Activated CD4-positive, alpha-beta memory T cell treated with anti-CD3 and anti-CD28 coated beads for 36 hours (primary cell): Measurements from ENCODE around the gene MAP2K7. TPM values are rescaled to one million over a fixed set of nuclear protein-coding genes. Genes with fewer than 3 reads are reported as not detected.

ENCODE experiments used
- CTCF ChIA-PET: fragments of 350-600 bp; sonication (Branson Sonifier 250); formaldehyde crosslinking; loops from one replicate; lab custom pipeline; 2021; ENCODE audit warnings: antibody characterized with exemption, inconsistent platforms; lab: Charles Lee
- POLR2A ChIA-PET: fragments of 350-600 bp; sonication (Branson Sonifier 250); formaldehyde crosslinking; loops from one replicate; lab custom pipeline; 2021; ENCODE audit warnings: antibody characterized with exemption; lab: Charles Lee
- DNase-seq: peaks from one replicate; pipeline ENCODE4 v3.0.0-alpha.2; 2020
- H3K27ac Mint-ChIP-seq: one replicate; pipeline ENCODE4 v1.8.0; 2021; ENCODE audit warnings: mixed read lengths
- H3K27me3 Mint-ChIP-seq: one replicate; pipeline ENCODE4 v1.8.0; 2021; ENCODE audit warnings: mixed read lengths
- H3K36me3 Mint-ChIP-seq: one replicate; pipeline ENCODE4 v1.8.0; 2021; ENCODE audit warnings: mixed read lengths
- H3K4me1 Mint-ChIP-seq: one replicate; pipeline ENCODE4 v1.8.0; 2021; ENCODE audit warnings: low read depth, mixed read lengths
- H3K4me3 Mint-ChIP-seq: one replicate; pipeline ENCODE4 v1.8.0; 2021; ENCODE audit warnings: mild to moderate bottlenecking, mixed read lengths
- H3K9me3 Mint-ChIP-seq: one replicate; pipeline ENCODE4 v1.8.0; 2021; ENCODE audit warnings: mixed read lengths
- intact Hi-C: fragments of 100-400 bp; cut with micrococcal nuclease; formaldehyde crosslinking; loops from one replicate; pipeline ENCODE4 v1.15.1; 2023
- total RNA-seq, 2 experiments: library from RNA; stranded (reverse); gene quantifications; one replicate each; pipeline ENCODE4 v1.2.3, GENCODE V29; 2021

The MAP2K7 gene
- total RNA-seq, 2 experiments from 2014 or later: 29.1 to 30.1 TPM

- H3K27me3 Mint-ChIP-seq: peaks cover 13% of the 10 kb centered on the region
- no peak for DNase-seq
- peak overlapping the region; percentile 26 for H3K4me3 Mint-ChIP-seq
- intact Hi-C loops: no loop called here
- peaks cover 22% of the 10 kb centered on the region for H3K4me1 Mint-ChIP-seq
- no peaks in the 10 kb centered on the region for H3K9me3 Mint-ChIP-seq
- H3K27ac Mint-ChIP-seq: no peak overlapping the region
- no peaks in the 10 kb centered on the region for H3K36me3 Mint-ChIP-seq
- ChIA-PET CTCF (interaction anchor here (0.6 to 1.9 kb wide), 5 partner anchors 10 to 293 kb away, joined by 3 to 8 read pairs (median 4); partner anchors contain the start of gene TRAPPC5), POLR2A (interaction anchor here (1.1 kb wide), 1 partner anchor 81 kb away, joined by 5 read pairs; the partner anchor contains the start of gene TIMM44)
These were observed 41.9 kb upstream of the MAP2K7 start for GRCh38 chr19:7861619-7862412.

- Mint-ChIP-seq H3K4me1 (peaks cover 22% of the 10 kb centered on the region), H3K9me3 (no peaks in the 10 kb centered on the region), H3K4me3 (peak overlapping the region; percentile 26), H3K27ac (no peak overlapping the region), H3K27me3 (peaks cover 13% of the 10 kb centered on the region), H3K36me3 (no peaks in the 10 kb centered on the region)
- peak; percentile 88 for DNase-seq
- ChIA-PET CTCF (interaction anchor here (1.1 to 1.9 kb wide), 4 partner anchors 10 to 294 kb away, joined by 3 to 8 read pairs (median 4); partner anchors contain the start of gene TRAPPC5), POLR2A (no interaction called here)
- intact Hi-C loops: no loop called here
These were observed 41.2 kb upstream of the MAP2K7 start for GRCh38 chr19:7862413-7862951.

- Mint-ChIP-seq H3K36me3 (no peaks in the 10 kb centered on the region), H3K4me3 (no peak overlapping the region), H3K27ac (no peak overlapping the region), H3K9me3 (no peaks in the 10 kb centered on the region), H3K27me3 (peaks cover 13% of the 10 kb centered on the region), H3K4me1 (peaks cover 24% of the 10 kb centered on the region)
- ChIA-PET CTCF (interaction anchor here (1.3 to 1.9 kb wide), 2 partner anchors 11 to 12 kb away, joined by 4 read pairs; no protein-coding TSS in a partner anchor), POLR2A (no interaction called here)
- DNase-seq: peak; percentile 30
- intact Hi-C loops: no loop called here
These were observed 40.3 kb upstream of the MAP2K7 start for GRCh38 chr19:7863157-7863970.

- CTCF ChIA-PET: interaction anchor here (1.3 to 1.9 kb wide), 2 partner anchors 12 kb away, joined by 4 read pairs; no protein-coding TSS in a partner anchor
- H3K4me1 Mint-ChIP-seq: peaks cover 30% of the 10 kb centered on the region
- peaks cover 11% of the 10 kb centered on the region for H3K27me3 Mint-ChIP-seq
- no peak overlapping the region for H3K27ac Mint-ChIP-seq
- POLR2A ChIA-PET: no interaction called here
- DNase-seq: no peak
- no peaks in the 10 kb centered on the region for H3K9me3 Mint-ChIP-seq
- intact Hi-C loops: no loop called here
- H3K4me3 Mint-ChIP-seq: no peak overlapping the region
- no peaks in the 10 kb centered on the region for H3K36me3 Mint-ChIP-seq
These were observed 39.5 kb upstream of the MAP2K7 start for GRCh38 chr19:7863971-7864689.

GRCh38 chr19:7864690-7865074 lies 39.0 kb upstream of the MAP2K7 start:
- Mint-ChIP-seq H3K9me3 (no peaks in the 10 kb centered on the region), H3K27ac (no peak overlapping the region), H3K36me3 (no peaks in the 10 kb centered on the region), H3K4me1 (peaks cover 30% of the 10 kb centered on the region), H3K4me3 (no peak overlapping the region), H3K27me3 (peaks cover 11% of the 10 kb centered on the region)
- no peak for DNase-seq
- POLR2A ChIA-PET: no interaction called here
- CTCF ChIA-PET: interaction anchor here (1.3 kb wide), 1 partner anchor 12 kb away, joined by 4 read pairs; no protein-coding TSS in a partner anchor
- intact Hi-C loops: loop anchor here (5.0 kb wide), 1 partner anchor 38 kb away; the partner anchor contains the start of gene MAP2K7

- CTCF ChIA-PET: no interaction called here
- Mint-ChIP-seq H3K27me3 (peaks cover 11% of the 10 kb centered on the region), H3K4me3 (no peak overlapping the region)
These were observed 38.3 kb upstream of the MAP2K7 start for GRCh38 chr19:7865262-7865911.

GRCh38 chr19:7866399-7867091 lies 37.1 kb upstream of the MAP2K7 start:
- Mint-ChIP-seq H3K27me3 (peaks cover 12% of the 10 kb centered on the region), H3K27ac (no peak overlapping the region), H3K9me3 (no peaks in the 10 kb centered on the region), H3K4me1 (peaks cover 34% of the 10 kb centered on the region), H3K4me3 (no peak overlapping the region), H3K36me3 (no peaks in the 10 kb centered on the region)
- no peak for DNase-seq
- intact Hi-C loops: loop anchor here (5.0 kb wide), 1 partner anchor 36 kb away; the partner anchor contains the start of gene MAP2K7
- CTCF ChIA-PET: interaction anchor here (0.8 kb wide), 1 partner anchor 49 kb away, joined by 4 read pairs; no protein-coding TSS in a partner anchor
- POLR2A ChIA-PET: no interaction called here

More at GRCh38 chr19:7865262-7865911, 38.3 kb upstream of the MAP2K7 start:
- POLR2A ChIA-PET: no interaction called here
- intact Hi-C loops: loop anchor here (5.0 kb wide), 1 partner anchor 37 kb away; the partner anchor contains the start of gene MAP2K7
- Mint-ChIP-seq H3K27ac (no peak overlapping the region), H3K4me1 (peaks cover 33% of the 10 kb centered on the region), H3K36me3 (no peaks in the 10 kb centered on the region), H3K9me3 (no peaks in the 10 kb centered on the region)
- DNase-seq: peak; percentile 18

- peaks cover 20% of the 10 kb centered on the region for H3K27me3 Mint-ChIP-seq
- ChIA-PET CTCF (interaction anchor here (0.8 to 2.3 kb wide), 2 partner anchors 48 to 299 kb away, joined by 4 to 21 read pairs; no protein-coding TSS in a partner anchor), POLR2A (no interaction called here)
- no peak overlapping the region for H3K4me3 Mint-ChIP-seq
- H3K9me3 Mint-ChIP-seq: no peaks in the 10 kb centered on the region
- no peaks in the 10 kb centered on the region for H3K36me3 Mint-ChIP-seq
- H3K27ac Mint-ChIP-seq: no peak overlapping the region
- DNase-seq: no peak
- intact Hi-C loops: loop anchor here (5.0 kb wide), 1 partner anchor 35 kb away; the partner anchor contains the start of gene MAP2K7
- H3K4me1 Mint-ChIP-seq: peaks cover 37% of the 10 kb centered on the region
These were observed 36.4 kb upstream of the MAP2K7 start for GRCh38 chr19:7867092-7867844.

GRCh38 chr19:7868326-7868670 lies 35.4 kb upstream of the MAP2K7 start:
- Mint-ChIP-seq H3K9me3 (no peaks in the 10 kb centered on the region), H3K4me1 (peaks cover 40% of the 10 kb centered on the region)

More at GRCh38 chr19:7868326-7868670, 35.4 kb upstream of the MAP2K7 start:
- DNase-seq: peak; percentile 48
- intact Hi-C loops: loop anchor here (2.0 to 5.0 kb wide), 2 partner anchors 34 to 39 kb away; partner anchors contain the start of gene MAP2K7
- Mint-ChIP-seq H3K36me3 (no peaks in the 10 kb centered on the region), H3K27ac (no peak overlapping the region), H3K4me3 (peak overlapping the region; percentile 73), H3K27me3 (peaks cover 26% of the 10 kb centered on the region)
- ChIA-PET POLR2A (interaction anchor here (0.9 to 1.0 kb wide), 2 partner anchors 35 to 48 kb away, joined by 3 to 4 read pairs; partner anchors contain the start of gene MAP2K7), CTCF (interaction anchor here (0.7 to 2.3 kb wide), 19 partner anchors 10 to 400 kb away, joined by 3 to 28 read pairs (median 7); partner anchors contain the start of genes EVI5L, LRRC8E, MAP2K7 and MCOLN1)
